HepG2 (cell line): ENCODE data around the gene RYR2. TPM values are rescaled to one million over a fixed set of nuclear protein-coding genes. Genes with fewer than 3 reads are reported as not detected.

Experiments
- ATAC-seq: fragments of 200-7000 bp; cut with Tn5 transposase; 3 replicates; pipeline ENCODE4 v1.9.1; 2020; ENCODE audit warnings: mild to moderate bottlenecking, moderate library complexity
- BruUV-seq: library from RNA; stranded (reverse); fragments of 400-500 nt; replicated peaks from 2 replicates; lab custom pipeline; 2021; lab: Mats Ljungman, UMichigan
- CTCF ChIA-PET: fragments of 300-600 bp; formaldehyde crosslinking; extraction: SDS; loops from one replicate; lab custom pipeline; 2021; ENCODE audit warnings: low total read pairs, inconsistent platforms, low intra/inter-chr PET ratio; lab: Yijun Ruan, JAX
- POLR2A ChIA-PET: fragments of 350-600 bp; sonication (Branson Sonifier 250); formaldehyde crosslinking; loops from one replicate; lab custom pipeline; 2020; ENCODE audit warnings: antibody characterized with exemption, inconsistent platforms; lab: Yijun Ruan, JAX
- DNase-seq: peaks from one replicate; pipeline ENCODE4 v3.0.0-alpha.2; 2015; ENCODE audit warnings: low spot score
- FAIRE-seq: peaks from 3 replicates; lab custom pipeline; 2011; peaks lifted over from hg19 to GRCh38; lab: Jason Lieb, UNC
- H2AFZ ChIP-seq: one replicate; pipeline ENCODE4 v1.6.1; 2011; ENCODE audit warnings: low read length, inconsistent platforms
- H3K27ac ChIP-seq: fragments of 300-600 bp; 3 replicates; pipeline ENCODE4 v1.8.0; 2011; ENCODE audit warnings: mixed run types, mild to moderate bottlenecking, mixed read lengths, low read length, inconsistent platforms; ENCODE audit not compliant: insufficient read depth; ENCODE audit errors: extremely low read length
- H3K27me3 ChIP-seq, 2 experiments: fragments of 200-600 bp in 1 of 2; 2 replicates in 1 of 2; 3 replicates in 1 of 2; pipeline versions ENCODE4 v1.6.0 to v1.8.0; 2011; ENCODE audit warnings: low read length in 2 of 2, mild to moderate bottlenecking in 2 of 2, moderate library complexity in 2 of 2, inconsistent platforms in 1 of 2; ENCODE audit not compliant: insufficient read depth in 2 of 2, control insufficient read depth in 1 of 2
- H3K36me3 ChIP-seq, 2 experiments: fragments of 200-600 bp in 1 of 2; replicated peaks in 1 of 2; 2 replicates in 1 of 2; 3 replicates in 1 of 2; pipeline versions ENCODE4 v1.5.1 to v1.8.0; 2011; ENCODE audit warnings: low read length in 2 of 2, inconsistent platforms in 1 of 2; ENCODE audit not compliant: insufficient read depth in 2 of 2, control insufficient read depth in 1 of 2
- H3K4me1 ChIP-seq: 2 replicates; pipeline ENCODE4 v1.5.1; 2012; ENCODE audit warnings: low read length, inconsistent platforms; ENCODE audit not compliant: insufficient read depth
- H3K4me2 ChIP-seq: 2 replicates; pipeline ENCODE4 v1.6.0; 2011; ENCODE audit warnings: low read depth, low read length, inconsistent platforms
- H3K4me3 ChIP-seq, 3 experiments: fragments of 200-600 bp in 1 of 3; sonication (generic), shearing (Covaris generic) in 1 of 3; replicated peaks in 1 of 3; 2 replicates each; pipeline ENCODE4 v1.5.1; 2011 to 2016; ENCODE audit warnings: low read length in 3 of 3, inconsistent platforms in 2 of 3, low read depth in 2 of 3, mild to moderate bottlenecking in 2 of 3, control low read depth in 1 of 3, mixed read lengths in 1 of 3; ENCODE audit not compliant: insufficient read depth in 1 of 3
- H3K79me2 ChIP-seq: one replicate; pipeline ENCODE4 v1.6.1; 2011; ENCODE audit warnings: low read length, inconsistent platforms; ENCODE audit not compliant: insufficient read depth
- H3K9ac ChIP-seq: 2 replicates; pipeline ENCODE4 v1.6.0; 2011; ENCODE audit warnings: mild to moderate bottlenecking, low read depth, low read length, inconsistent platforms; ENCODE audit not compliant: insufficient read depth
- H3K9me3 ChIP-seq: 2 replicates; pipeline ENCODE4 v1.5.1; 2012; ENCODE audit warnings: mild to moderate bottlenecking, low read length
- H4K20me1 ChIP-seq: 2 replicates; pipeline ENCODE4 v1.6.0; 2011; ENCODE audit warnings: inconsistent platforms, mild to moderate bottlenecking, low read length, moderate library complexity; ENCODE audit not compliant: insufficient read depth
- FOXP4 ChIP-seq: sonication (generic); formaldehyde crosslinking; IDR thresholded peaks from 2 replicates; pipeline ENCODE4 v1.4.0; 2020; ENCODE audit warnings: missing genetic modification reagents
- GLI4 ChIP-seq: sonication (generic); formaldehyde crosslinking; IDR thresholded peaks from 2 replicates; pipeline ENCODE4 v1.5.1; 2020; ENCODE audit warnings: missing genetic modification reagents, mild to moderate bottlenecking, moderate library complexity, borderline replicate concordance
- MEF2D ChIP-seq: sonication (generic); formaldehyde crosslinking; IDR thresholded peaks from 2 replicates; pipeline ENCODE4 v1.5.1; 2020; ENCODE audit warnings: mild to moderate bottlenecking, missing genetic modification reagents
- PRDM4 ChIP-seq: sonication (generic); formaldehyde crosslinking; IDR thresholded peaks from 2 replicates; pipeline ENCODE4 v1.9.0; 2021; ENCODE audit warnings: missing genetic modification reagents, borderline replicate concordance
- SRY ChIP-seq: sonication (generic); formaldehyde crosslinking; IDR thresholded peaks from 2 replicates; pipeline ENCODE4 v1.8.0; 2022; ENCODE audit warnings: mild to moderate bottlenecking, missing genetic modification reagents
- ZEB1 ChIP-seq: IDR thresholded peaks from 2 replicates; pipeline ENCODE4 v1.6.1; 2012; ENCODE audit warnings: mild to moderate bottlenecking, low read depth, inconsistent platforms; ENCODE audit not compliant: insufficient replicate concordance
- ZNF446 ChIP-seq: sonication (generic); formaldehyde crosslinking; IDR thresholded peaks from 2 replicates; pipeline ENCODE4 v1.5.0; 2020; ENCODE audit warnings: mild to moderate bottlenecking, missing genetic modification reagents
- ZNF652 ChIP-seq: IDR thresholded peaks from 2 replicates; pipeline ENCODE4 v1.6.1; 2016; ENCODE audit warnings: low read depth, borderline replicate concordance
- ZNF7 ChIP-seq: IDR thresholded peaks from 2 replicates; pipeline ENCODE4 v1.6.1; 2016; ENCODE audit warnings: missing biosample characterization, missing genetic modification reagents
- WGBS: methylation state at CpG from one replicate; pipeline ENCODE4 v1.1.6; 2017; ENCODE audit warnings: low lambda C conversion rate; 5-methylcytosine and 5-hydroxymethylcytosine counted together
- in situ Hi-C: cut with HindIII; loops from 2 replicates; pipeline ENCODE4 v1.10.0; 2017; ENCODE audit warnings: low pct_unique_long_range_greater_than_20kb; ENCODE audit not compliant: extremely low pct_ligation_motif_present
- intact Hi-C: fragments of 100-400 bp; cut with micrococcal nuclease; formaldehyde crosslinking; loops from one replicate; pipeline ENCODE4 v1.10.0; 2022; ENCODE audit not compliant: unreplicated experiment
- polyA plus RNA-seq, 8 experiments: library from polyadenylated mRNA; depleted of rRNA in 3 of 8; stranded (reverse) in 7 of 8; unstranded in 1 of 8; fragments of >200 nt; fragmentation: Illumina TruSeq in 4 of 8; extraction: Trizol in 4 of 8; gene quantifications; 2 replicates each; pipeline versions ENCODE4 v1.2.1 to v1.2.3, GENCODE V29; 2011 to 2016; ENCODE audit warnings: low read depth in 4 of 8, missing spikeins in 1 of 8, mixed read lengths in 1 of 8; ENCODE audit not compliant: insufficient read depth in 1 of 8
- total RNA-seq, 5 experiments: library from RNA; depleted of rRNA; stranded (reverse); fragments of >200 nt; fragmentation: Illumina TruSeq; extraction: Trizol; gene quantifications; 2 replicates each; pipeline ENCODE4 v1.2.3, GENCODE V29; 2016; ENCODE audit warnings: low read depth in 1 of 5

Gene RYR2
- total and polyA plus RNA-seq, 2 of the 13 experiments (the other 11 are each of a cell fraction or from before 2014, with no cell fraction given): not detected

GRCh38 chr1:237687804-237688203 lies 645.8 kb downstream of the RYR2 start (continued):
- no peak for TF ChIP-seq ZEB1
- TF ChIP-seq GLI4 (CRISPR knock-in tag): no peak

- no peak for DNase-seq
- Histone ChIP-seq H3K4me3 (no peak overlapping the region), H3K4me2 (no peak overlapping the region), H3K9ac (no peak overlapping the region), H4K20me1 (no peaks in the 10 kb centered on the region), H3K36me3 (no peaks in the 10 kb centered on the region), H3K9me3 (no peaks in the 10 kb centered on the region), H2AFZ (no peak overlapping the region), H3K4me1 (no peaks in the 10 kb centered on the region), H3K27ac (no peak overlapping the region), H3K79me2 (no peaks in the 10 kb centered on the region), H3K27me3 (no peaks in the 10 kb centered on the region)
- ChIA-PET POLR2A (no interaction called here), CTCF (no interaction called here)
- in situ Hi-C loops: no loop called here
- TF ChIP-seq ZNF446 (CRISPR knock-in tag): no peak
- TF ChIP-seq FOXP4 (CRISPR knock-in tag): no peak
- no peak for TF ChIP-seq ZNF652 (CRISPR knock-in tag)
- no peak for TF ChIP-seq SRY (CRISPR knock-in tag)
- no peak for TF ChIP-seq ZNF7 (CRISPR knock-in tag)
- no peak for TF ChIP-seq PRDM4 (CRISPR knock-in tag)
- no peak for TF ChIP-seq MEF2D (CRISPR knock-in tag)
- WGBS: 0% methylated on average over 2 of the region's 2 CpGs
- FAIRE-seq: no peak
- no TSS peak for BruUV-seq
- ATAC-seq: no peak
- intact Hi-C loops: no loop called here
Observed at GRCh38 chr1:237690656-237691055, 648.7 kb downstream of the RYR2 start.
